Testis (tissue), 2 donors: ENCODE measurements around the gene EPB41.
"Not testable (repeated sequence)": the region's sequence is repeated elsewhere in the genome, so short reads cannot be mapped to it uniquely, and the experiment has no call there.

Experiments used
- CTCF ChIP-seq, 3 experiments: fragments of 450-650 bp in 2 of 3; fragments of 200-600 bp in 1 of 3; sonication (generic) in 1 of 3; IDR thresholded peaks; one replicate each; pipeline ENCODE4 v1.5.1; 2016 to 2019; ENCODE audit warnings: antibody characterized with exemption in 3 of 3, mild to moderate bottlenecking in 2 of 3, moderate library complexity in 1 of 3
- POLR2A ChIP-seq: fragments of 450-650 bp; IDR thresholded peaks from one replicate; pipeline ENCODE4 v1.6.1; 2017; ENCODE audit warnings: antibody characterized with exemption, mild to moderate bottlenecking, moderate library complexity

DNA sequence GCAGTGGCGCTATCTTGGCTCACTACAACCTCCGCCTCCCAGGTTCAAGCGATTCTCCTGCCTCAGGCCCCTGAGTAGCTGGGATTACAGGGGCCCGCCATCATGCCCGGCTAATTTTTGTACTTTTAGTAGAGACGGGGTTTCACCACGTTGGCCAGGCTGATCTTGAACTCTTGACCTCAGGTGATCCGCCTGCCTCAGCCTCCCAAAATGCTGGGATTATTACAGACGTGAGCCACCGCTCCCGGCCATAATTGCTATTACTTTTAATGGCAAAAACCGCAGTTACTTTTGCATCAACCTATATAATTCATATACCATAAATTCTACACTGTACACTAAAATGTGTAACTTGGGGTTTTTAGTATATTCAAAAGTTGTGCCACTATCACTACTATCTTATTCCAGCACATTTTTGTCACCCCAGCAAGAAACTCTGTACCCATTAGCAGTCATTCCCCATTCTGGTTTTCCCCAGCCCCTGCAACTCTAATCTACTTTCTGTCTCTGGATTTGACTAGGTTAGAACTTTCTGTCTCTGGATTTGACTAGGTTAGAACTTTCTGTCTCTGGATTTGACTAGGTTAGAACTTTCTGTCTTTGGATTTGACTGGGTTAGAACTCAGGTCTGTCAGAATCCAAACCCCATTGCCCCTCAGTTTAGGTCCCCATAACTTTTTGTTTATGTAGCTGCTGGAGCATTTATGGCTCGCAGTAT is 47.9 kb downstream of the EPB41 start:
- TF ChIP-seq CTCF (IDR thresholded peaks at IDR 0.05); POLR2A: not testable (repeated sequence)
